ENCODE measurements around the gene LIX1L. TPM values are rescaled to one million over a fixed set of nuclear protein-coding genes. Genes with fewer than 3 reads are reported as not detected.

LIX1L gene
- total and polyA plus RNA-seq, 2 of the 4 experiments (the other 2 are of a cell fraction): 14.7 to 28.8 TPM

DNA sequence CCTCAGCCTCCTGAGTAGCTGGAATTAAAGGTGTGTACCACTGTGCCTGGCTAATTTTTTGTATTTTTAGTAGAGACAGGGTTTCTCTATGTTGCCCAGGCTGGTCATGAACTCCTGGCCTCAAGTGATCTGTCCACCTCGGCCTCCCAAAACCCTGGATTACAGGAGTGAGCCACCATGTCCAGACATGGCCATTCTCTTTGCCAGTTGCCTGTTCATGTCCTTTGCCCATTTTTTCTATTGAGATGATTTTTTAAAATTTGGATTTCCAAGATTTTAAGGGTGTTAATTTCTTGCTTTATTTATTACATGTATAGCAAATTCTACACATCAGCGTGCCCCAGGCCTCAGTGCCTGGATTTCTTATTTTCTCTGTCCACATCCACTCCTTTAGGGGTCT lies 9.5 kb upstream of the LIX1L start:
- no peak overlapping the region for H2AFZ ChIP-seq (replicated peaks; ENCODE audit: low read length, poor library complexity)
- BruUV-seq (replicated peaks): no TSS peak
- POLR2A ChIA-PET (ENCODE audit: unreplicated experiment): interaction anchor here (0.7 to 1.4 kb wide), 2 partner anchors 12 to 40 kb away, joined by 3 read pairs; partner anchors contain the start of gene RBM8A

More for the DNA sequence above, 9.5 kb upstream of the LIX1L start:
- no peak overlapping the region for H3K56ac ChIP-seq (ENCODE audit: extremely low read depth, insufficient read depth, low read length)
- no peak overlapping the region for H2AK5ac ChIP-seq (ENCODE audit: low read depth, low read length)
- no peak overlapping the region for H3K27ac ChIP-seq (ENCODE audit: insufficient read depth, low read length)
- H2BK15ac ChIP-seq (ENCODE audit: low read depth, low read length): no peak overlapping the region
- no peaks in the 10 kb centered on the region for H3K27me3 ChIP-seq (ENCODE audit: control insufficient read depth, insufficient read depth, low read length)
- DNase-seq: no peak
- no peak overlapping the region for H2BK120ac ChIP-seq (ENCODE audit: low read depth, low read length)
- no peaks in the 10 kb centered on the region for H4K20me1 ChIP-seq (ENCODE audit: insufficient read depth, low read length)
- intact Hi-C loops (cut with micrococcal nuclease): no loop called here
- no peak overlapping the region for H3K14ac ChIP-seq (replicated peaks; ENCODE audit: low read depth, low read length)
- no peak overlapping the region for H2BK20ac ChIP-seq (ENCODE audit: low read depth, low read length)
- dilution Hi-C loops (cut with HindIII; ENCODE audit: low sequenced_read_pairs, unreplicated experiment): no loop called here
- H3K23ac ChIP-seq (ENCODE audit: low read depth, low read length): no peak overlapping the region
- in situ Hi-C loops (cut with MboI; ENCODE audit: low sequenced_read_pairs): loop anchor here (5.0 kb wide), 1 partner anchor 50 kb away; the partner anchor contains the start of gene PEX11B
- WGBS, 2 experiments (ENCODE audit: extremely low coverage in 2 of 2, insufficient read length in 1 of 2): no CpG with 5 or more reads among the region's 2 CpGs
- no peaks in the 10 kb centered on the region for H3K36me3 ChIP-seq (ENCODE audit: control insufficient read depth, insufficient read depth, low read length)
- no peak for ATAC-seq (ENCODE audit: low read depth)
- H4K91ac ChIP-seq (ENCODE audit: insufficient read depth, low read depth, low read length): no peak overlapping the region
- no peak overlapping the region for H3K4ac ChIP-seq (ENCODE audit: low read depth, low read length)
- H3K9ac ChIP-seq (ENCODE audit: low read depth, low read length): no peak overlapping the region
- H3K18ac ChIP-seq (ENCODE audit: low read depth, low read length): no peak overlapping the region
- peaks cover 7% of the 10 kb centered on the region for H3K9me1 ChIP-seq (ENCODE audit: insufficient read depth, low read length)
- H3K4me3 ChIP-seq (ENCODE audit: insufficient read depth, low read depth, low read length): no peak overlapping the region
- CTCF ChIA-PET: no interaction called here
- no peak overlapping the region for H4K5ac ChIP-seq (ENCODE audit: low read depth, low read length)
- H3K9me3 ChIP-seq (ENCODE audit: control insufficient read depth, insufficient read depth, low read length): peaks cover 2% of the 10 kb centered on the region
- no peak overlapping the region for H2BK5ac ChIP-seq (ENCODE audit: low read depth, low read length, poor library complexity, severe bottlenecking)
- H3K4me2 ChIP-seq (ENCODE audit: low read depth, low read length): no peak overlapping the region
- TF ChIP-seq MXI1 (IDR thresholded peaks at IDR 0.05; ENCODE audit: borderline replicate concordance, low read depth, low read length): no peak
- TF ChIP-seq, protein P1, sequence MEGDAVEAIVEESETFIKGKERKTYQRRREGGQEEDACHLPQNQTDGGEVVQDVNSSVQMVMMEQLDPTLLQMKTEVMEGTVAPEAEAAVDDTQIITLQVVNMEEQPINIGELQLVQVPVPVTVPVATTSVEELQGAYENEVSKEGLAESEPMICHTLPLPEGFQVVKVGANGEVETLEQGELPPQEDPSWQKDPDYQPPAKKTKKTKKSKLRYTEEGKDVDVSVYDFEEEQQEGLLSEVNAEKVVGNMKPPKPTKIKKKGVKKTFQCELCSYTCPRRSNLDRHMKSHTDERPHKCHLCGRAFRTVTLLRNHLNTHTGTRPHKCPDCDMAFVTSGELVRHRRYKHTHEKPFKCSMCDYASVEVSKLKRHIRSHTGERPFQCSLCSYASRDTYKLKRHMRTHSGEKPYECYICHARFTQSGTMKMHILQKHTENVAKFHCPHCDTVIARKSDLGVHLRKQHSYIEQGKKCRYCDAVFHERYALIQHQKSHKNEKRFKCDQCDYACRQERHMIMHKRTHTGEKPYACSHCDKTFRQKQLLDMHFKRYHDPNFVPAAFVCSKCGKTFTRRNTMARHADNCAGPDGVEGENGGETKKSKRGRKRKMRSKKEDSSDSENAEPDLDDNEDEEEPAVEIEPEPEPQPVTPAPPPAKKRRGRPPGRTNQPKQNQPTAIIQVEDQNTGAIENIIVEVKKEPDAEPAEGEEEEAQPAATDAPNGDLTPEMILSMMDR (conservative IDR thresholded peaks at IDR 0.05; ENCODE audit: low read depth, low read length): no peak
- TF ChIP-seq RCOR1 (IDR thresholded peaks at IDR 0.05; ENCODE audit: insufficient replicate concordance, low read length): no peak
- TF ChIP-seq CEBPB (IDR thresholded peaks at IDR 0.05; ENCODE audit: low read depth, low read length): no peak
- no peak for TF ChIP-seq CHD1 (IDR thresholded peaks at IDR 0.05; ENCODE audit: low read depth, low read length)
- no peak for TF ChIP-seq RFX5 (IDR thresholded peaks at IDR 0.05; ENCODE audit: low read depth, low read length)
- TF ChIP-seq MAZ (IDR thresholded peaks at IDR 0.05; ENCODE audit: borderline replicate concordance, low read depth, low read length): no peak
- no peak for TF ChIP-seq NFE2L2 (IDR thresholded peaks at IDR 0.05; ENCODE audit: low read depth, low read length)
- TF ChIP-seq FOS (IDR thresholded peaks at IDR 0.05; ENCODE audit: low read depth, low read length): no peak
- no peak for TF ChIP-seq BHLHE40 (IDR thresholded peaks at IDR 0.05; ENCODE audit: low read depth, low read length)
- no peak for TF ChIP-seq POLR2A (IDR thresholded peaks at IDR 0.05; ENCODE audit: low read depth, low read length)
- no peak for TF ChIP-seq MAFK (IDR thresholded peaks at IDR 0.05; ENCODE audit: low read depth, low read length)
- H2AK9ac ChIP-seq (replicated peaks; ENCODE audit: low read depth, low read length, poor library complexity): no peak overlapping the region
- peaks cover 3 to 23% of the 10 kb centered on the region in 2 experiments; a peak in 3 of 4 replicates for H3K79me1 ChIP-seq (ENCODE audit: low read depth in 1 of 2, low read length in 2 of 2)
- H4K8ac ChIP-seq (ENCODE audit: low read depth in 2 of 2, low read length in 2 of 2): no peak overlapping the region
- H3K4me1 ChIP-seq (ENCODE audit: control insufficient read depth, insufficient read depth, low read length): peaks cover 14% of the 10 kb centered on the region

All from IMR-90 (cell line).